GM23338 (cell line): ENCODE measurements around the gene POLR2B. TPM values are rescaled to one million over a fixed set of nuclear protein-coding genes. Genes with fewer than 3 reads are reported as not detected.

Experiments
- ATAC-seq: fragments of 200-7000 bp; cut with Tn5 transposase; 3 replicates; pipeline ENCODE4 v1.9.1; 2020
- DNase-seq: peaks from one replicate; pipeline ENCODE4 v3.0.0-alpha.2; 2015; ENCODE audit warnings: low spot score
- H2AFZ ChIP-seq: fragments of 200-600 bp; sonication (generic); 2 replicates; pipeline ENCODE4 v1.8.0; 2016; ENCODE audit warnings: antibody characterized with exemption, mild to moderate bottlenecking, moderate library complexity
- H3F3A ChIP-seq: fragments of 200-600 bp; sonication (generic); replicated peaks from 2 replicates; pipeline ENCODE4 v1.8.0; 2017; ENCODE audit warnings: antibody characterized with exemption, mixed run types, low read depth
- H3K27ac ChIP-seq: fragments of 200-600 bp; sonication (generic); 2 replicates; pipeline ENCODE4 v1.6.1; 2016; ENCODE audit warnings: low read depth
- H3K27me3 ChIP-seq: fragments of 200-600 bp; sonication (generic); 2 replicates; pipeline ENCODE4 v1.8.0; 2016; ENCODE audit warnings: mild to moderate bottlenecking, mixed run types, moderate library complexity; ENCODE audit not compliant: insufficient read depth
- H3K36me3 ChIP-seq: fragments of 200-600 bp; sonication (generic); 2 replicates; pipeline ENCODE4 v1.8.0; 2016; ENCODE audit warnings: mild to moderate bottlenecking; ENCODE audit not compliant: insufficient read depth
- H3K4me1 ChIP-seq: fragments of 200-600 bp; sonication (generic); 2 replicates; pipeline ENCODE4 v1.8.0; 2016; ENCODE audit warnings: mild to moderate bottlenecking, moderate library complexity; ENCODE audit not compliant: insufficient read depth
- H3K4me2 ChIP-seq: fragments of 200-600 bp; sonication (generic); 2 replicates; pipeline ENCODE4 v1.7.1; 2017; ENCODE audit warnings: mixed run types
- H3K4me3 ChIP-seq: fragments of 200-600 bp; sonication (generic); 2 replicates; pipeline ENCODE4 v1.6.1; 2016; ENCODE audit warnings: mixed run types
- H3K79me2 ChIP-seq: fragments of 200-600 bp; sonication (generic); replicated peaks from 2 replicates; pipeline ENCODE4 v1.8.0; 2017; ENCODE audit warnings: mild to moderate bottlenecking; ENCODE audit not compliant: insufficient read depth
- H3K9me2 ChIP-seq: fragments of 200-600 bp; sonication (generic); 2 replicates; pipeline ENCODE4 v1.8.0; 2017; ENCODE audit not compliant: insufficient read depth
- H4K20me1 ChIP-seq: fragments of 200-600 bp; sonication (generic); replicated peaks from 2 replicates; pipeline ENCODE4 v1.8.0; 2017; ENCODE audit warnings: mild to moderate bottlenecking; ENCODE audit not compliant: insufficient read depth
- H3K27ac Mint-ChIP-seq: 2 replicates; pipeline ENCODE4 v1.8.0; 2020; ENCODE audit warnings: inconsistent platforms, mild to moderate bottlenecking, moderate library complexity, mixed read lengths
- H3K27me3 Mint-ChIP-seq: 3 replicates; pipeline ENCODE4 v1.8.0; 2022; ENCODE audit warnings: low read depth, mild to moderate bottlenecking, moderate library complexity, mixed read lengths, inconsistent platforms; ENCODE audit not compliant: insufficient read depth, poor library complexity
- H3K36me3 Mint-ChIP-seq: 3 replicates; pipeline ENCODE4 v1.8.0; 2021; ENCODE audit warnings: low read depth, mild to moderate bottlenecking, inconsistent platforms, moderate library complexity, mixed read lengths
- H3K4me1 Mint-ChIP-seq: 3 replicates; pipeline ENCODE4 v1.8.0; 2020; ENCODE audit warnings: mild to moderate bottlenecking, inconsistent platforms, mixed read lengths
- H3K4me3 Mint-ChIP-seq: 3 replicates; pipeline ENCODE4 v1.8.0; 2021; ENCODE audit warnings: moderate library complexity, mild to moderate bottlenecking, inconsistent platforms, mixed read lengths
- H3K9me3 Mint-ChIP-seq: 3 replicates; pipeline ENCODE4 v1.8.0; 2020; ENCODE audit warnings: moderate library complexity, mild to moderate bottlenecking, inconsistent platforms, mixed read lengths
- CTCF ChIP-seq, 2 experiments: fragments of 200-600 bp in 1 of 2; sonication (generic) in 1 of 2; conservative IDR thresholded peaks; 2 replicates each; pipeline versions ENCODE4 v1.5.1 to v1.6.1; 2016 to 2017; ENCODE audit warnings: antibody characterized with exemption in 2 of 2, low read depth in 2 of 2, mild to moderate bottlenecking in 2 of 2, moderate library complexity in 1 of 2
- ETS1 ChIP-seq: IDR thresholded peaks from 2 replicates; pipeline ENCODE4 v1.6.1; 2016; ENCODE audit warnings: antibody characterized with exemption
- EZH2 ChIP-seq: fragments of 200-600 bp; sonication (generic); IDR thresholded peaks from one replicate; pipeline ENCODE4 v1.8.0; 2017; ENCODE audit warnings: antibody characterized with exemption, mild to moderate bottlenecking, low read depth; ENCODE audit not compliant: unreplicated experiment
- EZH2phosphoT487 ChIP-seq: fragments of 200-600 bp; sonication (generic); IDR thresholded peaks from one replicate; pipeline ENCODE4 v1.8.1; 2018; ENCODE audit warnings: antibody characterized with exemption; ENCODE audit not compliant: unreplicated experiment
- NANOG ChIP-seq: IDR thresholded peaks from 2 replicates; pipeline ENCODE4 v1.6.1; 2016; ENCODE audit warnings: antibody characterized with exemption, borderline replicate concordance
- POLR2AphosphoS5 ChIP-seq: IDR thresholded peaks from 2 replicates; pipeline ENCODE4 v1.6.1; 2016; ENCODE audit warnings: antibody characterized with exemption, low read depth
- REST ChIP-seq: IDR thresholded peaks from one replicate; pipeline ENCODE4 v1.6.1; 2018; ENCODE audit warnings: antibody characterized with exemption; ENCODE audit not compliant: unreplicated experiment
- STAT1 ChIP-seq: IDR thresholded peaks from one replicate; pipeline ENCODE4 v1.6.1; 2016; ENCODE audit warnings: antibody characterized with exemption; ENCODE audit not compliant: unreplicated experiment
- ZNF114 ChIP-seq: fragments of 250-450 bp; sonication (Bioruptor Pico); IDR thresholded peaks from 2 replicates; pipeline ENCODE4 v1.5.0; 2020; ENCODE audit warnings: mild to moderate bottlenecking, moderate library complexity
- ZNF331 ChIP-seq: fragments of 250-450 bp; sonication (Bioruptor Pico); IDR thresholded peaks from 2 replicates; pipeline ENCODE4 v1.5.0; 2020; ENCODE audit warnings: low read depth, mild to moderate bottlenecking, moderate library complexity
- ZNF462 ChIP-seq: fragments of 250-450 bp; sonication (Bioruptor Pico); IDR thresholded peaks from 2 replicates; pipeline ENCODE4 v1.5.0; 2020; ENCODE audit warnings: mild to moderate bottlenecking, moderate library complexity
- polyA plus RNA-seq: library from polyadenylated mRNA; unstranded; fragments of >200 nt; fragmentation: Nextera tagmentation; extraction: Ambion mirVana; gene quantifications from 2 replicates; pipeline ENCODE4 v1.2.1, GENCODE V29; 2016
- total RNA-seq: library from RNA; depleted of rRNA; stranded (reverse); fragments of >200 nt; shearing (Covaris generic); gene quantifications from 2 replicates; pipeline ENCODE4 v1.2.3, GENCODE V29; 2014

POLR2B gene
- total and polyA plus RNA-seq, 2 experiments from 2014 or later = 56.5 to 165 TPM

- H3K4me2 ChIP-seq = no peak overlapping the region
- Mint-ChIP-seq H3K4me3 (no peak overlapping the region), H3K4me1 (no peaks in the 10 kb centered on the region; the same call in 1 of the 3 replicates), H3K27me3 (peaks cover 12% of the 10 kb centered on the region), H3K36me3 (peaks cover 19% of the 10 kb centered on the region), H3K9me3 (no peaks in the 10 kb centered on the region), H3K27ac (no peak overlapping the region)
- no peaks in the 10 kb centered on the region for H3K27me3 ChIP-seq
- H3K27ac ChIP-seq = no peak overlapping the region
- H4K20me1 ChIP-seq = peaks cover 53% of the 10 kb centered on the region
- H3K36me3 ChIP-seq = peaks cover 16% of the 10 kb centered on the region
- no peak for TF ChIP-seq POLR2AphosphoS5
- TF ChIP-seq EZH2 = no peak
- no peak for TF ChIP-seq NANOG
- TF ChIP-seq REST = no peak
- no peak for TF ChIP-seq ZNF114 (CRISPR knock-in tag)
- TF ChIP-seq ETS1 = no peak
- no peak for TF ChIP-seq STAT1
- no peak for TF ChIP-seq CTCF (conservative IDR thresholded peaks at IDR 0.05; ENCODE audit: low read depth in 2 of 2)
- no peak for TF ChIP-seq ZNF331 (CRISPR knock-in tag)
- TF ChIP-seq EZH2phosphoT487 = no peak
- TF ChIP-seq ZNF462 (CRISPR knock-in tag) = no peak
- no peak overlapping the region for H3K4me3 ChIP-seq
- H3K9me2 ChIP-seq = no peaks in the 10 kb centered on the region
- H3K4me1 ChIP-seq = 0 out of 2 replicates have a peak, but pooled peaks cover 3% of the 10 kb centered on the region
- no peaks in the 10 kb centered on the region for H3F3A ChIP-seq
- DNase-seq = no peak
- peaks cover 84% of the 10 kb centered on the region for H3K79me2 ChIP-seq
- no peak overlapping the region for H2AFZ ChIP-seq
- no peak for ATAC-seq
Measured at GRCh38 chr4:56981795-56982201, 3.1 kb downstream of the POLR2B start.
